Subcutaneous adipose tissue (tissue), 4 donors: ENCODE results near the gene DUSP28. TPM values are rescaled to one million over a fixed set of nuclear protein-coding genes. Genes with fewer than 3 reads are reported as not detected.

Experiments used
- CTCF ChIP-seq: fragments of 450-650 bp; IDR thresholded peaks from one replicate; pipeline ENCODE4 v1.5.1; 2016; ENCODE audit warnings: low read depth, mild to moderate bottlenecking, control low read depth, antibody characterized with exemption, moderate library complexity
- total RNA-seq, 4 donors: library from RNA; depleted of rRNA; stranded (reverse); fragments of >200 nt; gene quantifications; one replicate each; pipeline ENCODE4 v1.1.0, GENCODE V29; 2016

DUSP28 gene
- total RNA-seq, 4 donors from 2014 or later = 2.8 to 7.2 (median 4.8) TPM

GRCh38 chr2:240574386-240575100 lies 14.4 kb downstream of the DUSP28 start:
- TF ChIP-seq CTCF = no peak

- TF ChIP-seq CTCF = no peak
These were observed 15.2 kb downstream of the DUSP28 start for GRCh38 chr2:240575101-240575965.

- no peak for TF ChIP-seq CTCF
These were observed 15.9 kb downstream of the DUSP28 start for GRCh38 chr2:240576036-240576435.

GRCh38 chr2:240576436-240577205 lies 16.5 kb downstream of the DUSP28 start:
- no peak for TF ChIP-seq CTCF

GRCh38 chr2:240577281-240578109 lies 17.3 kb downstream of the DUSP28 start:
- no peak for TF ChIP-seq CTCF

- no peak for TF ChIP-seq CTCF
These were observed 17.9 kb downstream of the DUSP28 start for GRCh38 chr2:240578110-240578450.
